PC-3 (cell line): ENCODE data around the gene MTHFR. TPM values are rescaled to one million over a fixed set of nuclear protein-coding genes. Genes with fewer than 3 reads are reported as not detected.

ENCODE experiments used
- ATAC-seq: fragments of 200-7000 bp; cut with Tn5 transposase; 2 replicates; pipeline ENCODE4 v1.9.1; 2020; ENCODE audit warnings: mild to moderate bottlenecking, moderate library complexity
- BruUV-seq: library from RNA; stranded (reverse); fragments of 400-500 nt; replicated peaks from 2 replicates; lab custom pipeline; 2021; lab: Mats Ljungman, UMichigan
- CTCF ChIA-PET: fragments of 300-600 bp; sonication (Branson Sonifier 250); formaldehyde crosslinking; loops from one replicate; lab custom pipeline; 2022; ENCODE audit warnings: antibody characterized with exemption; lab: Charles Lee
- POLR2A ChIA-PET: fragments of 300-600 bp; sonication (Branson Sonifier 250); formaldehyde crosslinking; loops from one replicate; lab custom pipeline; 2022; ENCODE audit warnings: antibody characterized with exemption; ENCODE audit not compliant: unreplicated experiment; lab: Charles Lee
- DNase-seq: peaks from one replicate; pipeline ENCODE4 v3.0.0-alpha.2; 2015
- H2AFZ ChIP-seq: fragments of 300-600 bp; sonication (generic); 2 replicates; pipeline ENCODE4 v1.6.0; 2016; ENCODE audit warnings: antibody characterized with exemption, low read length
- H3F3A ChIP-seq: fragments of 300-600 bp; sonication (generic); one replicate; pipeline ENCODE4 v1.6.0; 2017; ENCODE audit warnings: antibody characterized with exemption, low read length, control low read depth, mild to moderate bottlenecking; ENCODE audit not compliant: unreplicated experiment
- H3K27ac ChIP-seq: fragments of 300-600 bp; sonication (generic); 2 replicates; pipeline ENCODE4 v1.5.1; 2016; ENCODE audit warnings: mild to moderate bottlenecking, low read length
- H3K27me3 ChIP-seq: fragments of 300-600 bp; sonication (generic); 2 replicates; pipeline ENCODE4 v1.6.1; 2016; ENCODE audit warnings: low read length, mixed read lengths
- H3K36me3 ChIP-seq: fragments of 300-600 bp; sonication (generic); 2 replicates; pipeline ENCODE4 v1.6.1; 2016; ENCODE audit warnings: low read depth, mixed run types, low read length, mixed read lengths
- H3K4me1 ChIP-seq: fragments of 300-600 bp; sonication (generic); 2 replicates; pipeline ENCODE4 v1.5.1; 2016; ENCODE audit warnings: low read length; ENCODE audit not compliant: insufficient read depth
- H3K4me2 ChIP-seq: fragments of 300-600 bp; sonication (generic); 2 replicates; pipeline ENCODE4 v1.6.0; 2016; ENCODE audit warnings: low read length
- H3K4me3 ChIP-seq: fragments of 300-600 bp; sonication (generic); 2 replicates; pipeline ENCODE4 v1.5.1; 2016; ENCODE audit warnings: mild to moderate bottlenecking, low read length, mixed read lengths
- H3K79me2 ChIP-seq: fragments of 300-600 bp; sonication (generic); 2 replicates; pipeline ENCODE4 v1.6.1; 2017; ENCODE audit warnings: low read length, mixed read lengths
- H3K9ac ChIP-seq: fragments of 300-600 bp; sonication (generic); 2 replicates; pipeline ENCODE4 v1.6.0; 2016; ENCODE audit warnings: mild to moderate bottlenecking, low read length
- H3K9me2 ChIP-seq: fragments of 300-600 bp; sonication (generic); replicated peaks from 2 replicates; pipeline ENCODE4 v1.6.1; 2016; ENCODE audit warnings: mixed run types, low read length, mixed read lengths
- H3K9me3 ChIP-seq: fragments of 300-600 bp; sonication (generic); 2 replicates; pipeline ENCODE4 v1.6.1; 2016; ENCODE audit warnings: low read length, mixed read lengths
- H4K20me1 ChIP-seq: fragments of 300-600 bp; sonication (generic); 2 replicates; pipeline ENCODE4 v1.6.1; 2016; ENCODE audit warnings: low read length, mixed read lengths
- CTCF ChIP-seq: fragments of 300-600 bp; sonication (generic); conservative IDR thresholded peaks from 2 replicates; pipeline ENCODE4 v1.5.1; 2017; ENCODE audit warnings: antibody characterized with exemption, low read depth, mild to moderate bottlenecking, low read length
- EZH2 ChIP-seq: fragments of 300-600 bp; sonication (generic); IDR thresholded peaks from one replicate; pipeline ENCODE4 v1.6.1; 2017; ENCODE audit warnings: antibody characterized with exemption, mild to moderate bottlenecking, low read length; ENCODE audit not compliant: unreplicated experiment
- EZH2phosphoT487 ChIP-seq: fragments of 300-600 bp; sonication (generic); IDR thresholded peaks from 2 replicates; pipeline ENCODE4 v1.6.1; 2018; ENCODE audit warnings: mild to moderate bottlenecking, antibody characterized with exemption, low read length, borderline replicate concordance
- intact Hi-C: fragments of 100-400 bp; cut with micrococcal nuclease; formaldehyde crosslinking; loops from 2 replicates; pipeline ENCODE4 v1.9.0; 2023
- total RNA-seq: library from RNA; depleted of rRNA; stranded (reverse); fragments of >200 nt; gene quantifications from 2 replicates; pipeline ENCODE4 v1.2.3, GENCODE V29; 2014

Gene MTHFR
- total RNA-seq, 1 experiment from 2014 or later: 13.2 TPM

GRCh38 chr1:11778844-11779623 lies 26.7 kb downstream of the MTHFR start:
- DNase-seq (no peak), ATAC-seq (no peak)
- ChIA-PET CTCF (no interaction called here), POLR2A (no interaction called here)
- intact Hi-C loops: no loop called here
- no peaks in the 10 kb centered on the region for H3K27me3 ChIP-seq
- TF ChIP-seq EZH2 (no peak), CTCF (no peak), EZH2phosphoT487 (no peak)
- no peaks in the 10 kb centered on the region for H3K9me2 ChIP-seq
- H3K36me3 ChIP-seq: no peaks in the 10 kb centered on the region
- no peaks in the 10 kb centered on the region for H3F3A ChIP-seq
- H3K9me3 ChIP-seq: no peaks in the 10 kb centered on the region
- no peaks in the 10 kb centered on the region for H3K4me1 ChIP-seq
- H3K4me2 ChIP-seq: no peak overlapping the region
- H3K4me3 ChIP-seq: no peak overlapping the region
- no TSS peak for BruUV-seq
- no peaks in the 10 kb centered on the region for H4K20me1 ChIP-seq
- no peak overlapping the region for H3K27ac ChIP-seq
- no peaks in the 10 kb centered on the region for H3K79me2 ChIP-seq
- no peak overlapping the region for H2AFZ ChIP-seq
- no peak overlapping the region for H3K9ac ChIP-seq

- ChIA-PET CTCF (no interaction called here), POLR2A (interaction anchor here (0.6 kb wide), 1 partner anchor 678 kb away, joined by 3 read pairs; the partner anchor contains the start of gene EXOSC10)
- no TSS peak for BruUV-seq
- H3K4me1 ChIP-seq: no peaks in the 10 kb centered on the region
- intact Hi-C loops: no loop called here
- no peaks in the 10 kb centered on the region for H3F3A ChIP-seq
- no peak overlapping the region for H3K27ac ChIP-seq
- no peaks in the 10 kb centered on the region for H3K9me2 ChIP-seq
- no peak overlapping the region for H3K4me3 ChIP-seq
- H2AFZ ChIP-seq: no peak overlapping the region
- DNase-seq (no peak), ATAC-seq (no peak)
- no peaks in the 10 kb centered on the region for H4K20me1 ChIP-seq
- no peak overlapping the region for H3K9ac ChIP-seq
- TF ChIP-seq EZH2: no peak
- no peak for TF ChIP-seq EZH2phosphoT487
- no peak for TF ChIP-seq CTCF
- H3K36me3 ChIP-seq: no peaks in the 10 kb centered on the region
- no peaks in the 10 kb centered on the region for H3K9me3 ChIP-seq
- no peaks in the 10 kb centered on the region for H3K27me3 ChIP-seq
- no peaks in the 10 kb centered on the region for H3K79me2 ChIP-seq
- H3K4me2 ChIP-seq: no peak overlapping the region
These were observed 27.4 kb downstream of the MTHFR start for GRCh38 chr1:11778336-11778735.
